Right forelimb (tissue), 1 donor: ENCODE data around the gene TEP1.

Experiments used
- DNase-seq: peaks from one replicate; pipeline ENCODE4 v3.0.0-alpha.2; 2018

The TEP1 gene

GRCh38 chr14:20333494-20333841 is 79.8 kb downstream of the TEP1 start:
- DNase-seq = no peak

GRCh38 chr14:20332788-20333493 is 80.4 kb downstream of the TEP1 start, which contains the start of gene CCNB1IP1:
Gene CCNB1IP1 (minus strand): TSS chr14:20333279. CDS start chr14:20316523, 16,756 bp downstream.
- peak; percentile 82 for DNase-seq

DNA sequence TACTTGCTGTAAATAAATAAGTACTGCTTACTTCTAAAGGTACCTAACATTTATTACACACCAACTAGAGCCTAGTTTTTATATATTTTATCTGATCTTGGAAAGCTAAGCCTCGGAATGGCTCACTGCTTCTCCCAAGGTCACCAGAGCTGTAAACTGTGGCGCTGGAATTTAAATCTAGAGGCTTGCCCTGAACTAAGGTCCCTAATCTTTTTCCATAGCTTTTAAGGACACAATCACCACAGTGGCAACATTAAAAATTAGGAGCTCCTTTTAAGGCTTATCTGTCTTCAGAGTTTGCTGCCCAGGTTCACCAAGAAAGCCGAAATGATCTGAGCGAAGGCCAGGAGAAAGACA is 80.9 kb downstream of the TEP1 start:
- no peak for DNase-seq

- no peak for DNase-seq
Observed at GRCh38 chr14:20331053-20331613, 82.2 kb downstream of the TEP1 start.

- DNase-seq = no peak
Observed at GRCh38 chr14:20329355-20329754, 83.9 kb downstream of the TEP1 start.

DNA sequence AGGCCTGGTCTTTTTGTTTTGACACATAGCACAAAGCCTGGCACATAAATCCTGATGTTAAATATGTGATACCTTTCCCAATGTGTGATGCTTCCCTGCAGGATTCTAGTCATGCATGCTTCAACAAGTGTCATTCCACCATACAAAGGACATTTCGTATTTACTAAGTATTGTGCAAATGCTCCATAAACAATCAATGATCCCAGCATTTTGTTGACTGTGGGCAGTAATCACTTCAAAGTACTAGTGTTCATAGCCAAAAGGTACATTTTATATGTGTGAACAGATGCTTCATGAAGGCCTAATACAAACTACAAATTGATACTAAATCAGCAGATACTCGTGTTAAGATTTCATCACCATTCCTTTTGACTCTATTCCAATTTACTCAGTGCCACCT is 84.6 kb downstream of the TEP1 start:
- DNase-seq = no peak

DNA sequence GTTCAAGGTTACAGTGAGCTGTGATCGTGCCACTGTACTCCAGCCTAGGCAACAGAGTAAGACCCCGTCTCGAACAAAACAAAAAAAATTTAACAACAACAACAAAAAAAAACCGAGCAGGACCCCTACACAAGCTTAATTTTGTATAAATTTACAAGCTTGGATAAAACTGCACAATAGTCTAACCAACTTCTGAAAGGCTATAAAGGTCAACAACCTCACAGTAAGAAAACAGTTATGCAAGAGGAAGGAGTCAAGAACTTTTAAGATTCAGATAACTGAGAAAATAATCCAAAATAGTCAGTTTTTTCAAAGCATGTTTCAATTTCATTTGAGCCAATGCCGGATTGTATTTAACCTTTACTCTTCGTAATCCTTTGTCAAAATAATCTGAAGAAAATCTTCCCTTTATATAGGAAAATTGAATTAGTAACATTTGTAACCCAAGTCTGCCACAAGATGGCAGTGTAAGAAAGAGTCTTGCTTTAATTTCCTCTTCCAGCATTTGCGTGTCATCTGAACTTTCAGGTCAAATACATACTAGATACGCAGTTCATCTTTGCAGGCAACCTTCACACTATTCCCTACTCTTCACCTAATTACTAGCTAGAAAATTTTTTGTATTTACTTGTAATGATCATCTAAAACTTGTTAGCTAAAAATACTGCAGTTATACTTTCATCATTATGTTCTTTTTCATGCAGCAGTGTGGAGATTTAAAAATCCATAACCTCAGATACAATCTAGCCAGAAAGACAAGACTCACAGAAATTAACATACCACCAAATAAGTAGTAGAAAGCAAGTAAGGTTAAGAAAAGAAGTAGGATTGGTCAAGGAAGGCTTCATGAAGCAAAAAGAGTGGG is 86.1 kb downstream of the TEP1 start:
- no peak for DNase-seq

GRCh38 chr14:20317720-20318119 is 95.6 kb downstream of the TEP1 start:
- no peak for DNase-seq
